GM23248 (cell line): ENCODE measurements around the gene CFAP47.

Source experiments
- EZH2 ChIP-seq: fragments of 200-600 bp; sonication (generic); IDR thresholded peaks from 2 replicates; pipeline ENCODE4 v1.6.1; 2018; ENCODE audit warnings: antibody characterized with exemption, mild to moderate bottlenecking; ENCODE audit not compliant: insufficient read depth, poor library complexity, severe bottlenecking
- EZH2phosphoT487 ChIP-seq: fragments of 200-600 bp; sonication (generic); IDR thresholded peaks from 2 replicates; pipeline ENCODE4 v1.6.1; 2018; ENCODE audit warnings: antibody characterized with exemption, moderate library complexity, mild to moderate bottlenecking, low read depth; ENCODE audit not compliant: insufficient read depth

DNA sequence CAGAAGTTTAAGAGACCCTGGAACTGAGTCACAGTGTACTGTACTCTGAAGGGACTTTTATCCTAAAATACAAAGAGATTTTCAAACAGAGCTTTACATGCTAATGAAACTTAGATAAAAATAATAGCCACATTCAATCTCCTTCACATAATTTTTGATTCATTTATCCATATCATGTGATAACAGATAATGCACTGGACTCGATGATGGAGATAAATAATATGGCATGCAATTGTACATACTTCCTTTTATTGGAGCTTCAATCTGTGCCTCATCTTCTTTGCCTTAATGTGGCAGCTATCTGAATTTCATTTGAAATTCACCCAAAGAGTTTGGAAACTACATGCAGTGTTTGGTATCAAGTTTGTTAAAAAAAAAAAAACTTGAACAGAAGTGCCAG is 390.6 kb downstream of the CFAP47 start:
- no peak for TF ChIP-seq EZH2phosphoT487
- no peak for TF ChIP-seq EZH2
